Transverse colon (tissue), 4 donors: ENCODE results near the gene SLIT1. TPM values are rescaled to one million over a fixed set of nuclear protein-coding genes. Genes with fewer than 3 reads are reported as not detected.

Experiments used
- DNase-seq: peaks from one replicate; pipeline ENCODE4 v3.0.0-alpha.2; 2019
- H3K27ac ChIP-seq, 4 donors: fragments of 200-600 bp; sonication (generic); 2 replicates each; pipeline ENCODE4 v1.5.1; 2016 to 2018; ENCODE audit warnings: inconsistent platforms in 4 of 4
- H3K27me3 ChIP-seq: fragments of 200-600 bp; sonication (generic); 2 replicates; pipeline ENCODE4 v1.5.1; 2017; ENCODE audit warnings: inconsistent platforms
- H3K36me3 ChIP-seq, 4 donors: fragments of 200-600 bp; sonication (generic); 2 replicates each; pipeline ENCODE4 v1.5.1; 2017 to 2019; ENCODE audit warnings: inconsistent platforms in 4 of 4
- H3K4me1 ChIP-seq, 4 donors: fragments of 200-600 bp; sonication (generic); 2 replicates each; pipeline ENCODE4 v1.5.1; 2017 to 2020; ENCODE audit warnings: inconsistent platforms in 4 of 4
- H3K4me3 ChIP-seq, 4 donors: fragments of 200-600 bp; sonication (generic); 1 replicate in 1 of 4; 2 replicates in 3 of 4; pipeline versions ENCODE4 v1.5.1 to v1.6.1; 2017 to 2019; ENCODE audit warnings: inconsistent platforms in 4 of 4
- H3K9me3 ChIP-seq, 2 donors: fragments of 200-600 bp; sonication (generic); 2 replicates each; pipeline ENCODE4 v1.5.1; 2017 to 2019; ENCODE audit warnings: inconsistent platforms in 2 of 2
- EP300 ChIP-seq: sonication (generic); formaldehyde crosslinking; IDR thresholded peaks from one replicate; pipeline ENCODE4 v1.6.1; 2017; ENCODE audit warnings: antibody characterized with exemption, low read depth
- POLR2A ChIP-seq: fragments of 450-650 bp; IDR thresholded peaks from one replicate; pipeline ENCODE4 v1.6.1; 2016; ENCODE audit warnings: antibody characterized with exemption, mild to moderate bottlenecking, moderate library complexity
- POLR2AphosphoS5 ChIP-seq, 3 donors: sonication (generic); formaldehyde crosslinking; IDR thresholded peaks; one replicate each; pipeline ENCODE4 v1.6.1; 2016; ENCODE audit warnings: antibody characterized with exemption in 3 of 3
- WGBS, 2 donors: methylation state at CpG; one replicate each; pipeline ENCODE4 v1.1.5; 2018; ENCODE audit warnings: low coverage in 1 of 2; 5-methylcytosine and 5-hydroxymethylcytosine counted together
- in situ Hi-C, 4 donors: fragments of 200-750 bp; cut with MboI; loops; one replicate each; pipeline versions ENCODE4 v1.15.0 to v1.15.1; 2017; ENCODE audit warnings: low sequenced_read_pairs in 3 of 4, low pct_ligation_motif_present in 1 of 4, low pct_unique_long_range_greater_than_20kb in 1 of 4
- intact Hi-C: fragments of 100-400 bp; cut with DNase I; formaldehyde crosslinking; loops from one replicate; pipeline ENCODE4 v1.15.1; 2023; ENCODE audit warnings: low total_unique reads
- total RNA-seq, 4 donors: library from RNA; depleted of rRNA; stranded (reverse); fragments of >200 nt; gene quantifications; one replicate each; pipeline ENCODE4 v1.1.0, GENCODE V29; 2016
- TF ChIP-seq, protein P1 (sequence below), 5 experiments: fragments of 200-600 bp in 3 of 5; fragments of 450-650 bp in 2 of 5; sonication (generic) in 3 of 5; IDR thresholded peaks; 1 replicate in 2 of 5; 2 replicates in 3 of 5; pipeline ENCODE4 v1.5.1; 2016 to 2017; ENCODE audit warnings: antibody characterized with exemption in 5 of 5, inconsistent platforms in 3 of 5, mild to moderate bottlenecking in 2 of 5, moderate library complexity in 1 of 5

Gene SLIT1
- total RNA-seq, 4 donors from 2014 or later = 0.27 to 1.9 (median 0.32) TPM; not detected in 1

DNA sequence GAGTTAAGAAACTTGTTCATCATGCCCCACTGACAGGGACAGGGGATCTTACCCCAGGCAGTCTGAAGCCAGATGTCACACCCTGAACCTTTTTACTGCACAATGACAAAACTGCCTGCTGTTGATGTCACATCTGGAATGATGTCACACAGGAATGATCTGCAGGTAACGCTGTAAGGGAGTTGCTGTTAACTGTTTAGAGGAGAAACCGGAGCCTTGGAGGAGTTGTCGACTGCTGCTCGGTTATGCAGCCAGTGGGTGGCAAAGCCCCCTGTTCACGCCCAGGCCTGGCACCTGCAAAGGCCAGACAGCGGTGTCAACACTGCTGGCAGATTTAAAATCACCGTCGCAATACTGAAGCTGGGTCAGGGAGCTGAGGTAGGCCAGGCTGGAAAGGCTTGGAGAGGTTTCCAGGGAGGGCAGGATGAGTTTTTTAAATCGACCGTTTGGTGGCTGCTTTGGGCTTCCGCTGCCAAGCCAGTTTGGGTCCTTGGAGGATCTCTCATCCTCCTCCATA is 10.0 kb upstream of the SLIT1 start:
- peaks cover 0 to 10% (median 8%) of the 10 kb centered on the region in 4 donors for H3K4me1 ChIP-seq
- H3K27ac ChIP-seq = no peak overlapping the region
- no peak for TF ChIP-seq POLR2AphosphoS5 (IDR thresholded peaks at IDR 0.05)
- TF ChIP-seq, protein P1, sequence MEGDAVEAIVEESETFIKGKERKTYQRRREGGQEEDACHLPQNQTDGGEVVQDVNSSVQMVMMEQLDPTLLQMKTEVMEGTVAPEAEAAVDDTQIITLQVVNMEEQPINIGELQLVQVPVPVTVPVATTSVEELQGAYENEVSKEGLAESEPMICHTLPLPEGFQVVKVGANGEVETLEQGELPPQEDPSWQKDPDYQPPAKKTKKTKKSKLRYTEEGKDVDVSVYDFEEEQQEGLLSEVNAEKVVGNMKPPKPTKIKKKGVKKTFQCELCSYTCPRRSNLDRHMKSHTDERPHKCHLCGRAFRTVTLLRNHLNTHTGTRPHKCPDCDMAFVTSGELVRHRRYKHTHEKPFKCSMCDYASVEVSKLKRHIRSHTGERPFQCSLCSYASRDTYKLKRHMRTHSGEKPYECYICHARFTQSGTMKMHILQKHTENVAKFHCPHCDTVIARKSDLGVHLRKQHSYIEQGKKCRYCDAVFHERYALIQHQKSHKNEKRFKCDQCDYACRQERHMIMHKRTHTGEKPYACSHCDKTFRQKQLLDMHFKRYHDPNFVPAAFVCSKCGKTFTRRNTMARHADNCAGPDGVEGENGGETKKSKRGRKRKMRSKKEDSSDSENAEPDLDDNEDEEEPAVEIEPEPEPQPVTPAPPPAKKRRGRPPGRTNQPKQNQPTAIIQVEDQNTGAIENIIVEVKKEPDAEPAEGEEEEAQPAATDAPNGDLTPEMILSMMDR (IDR thresholded peaks at IDR 0.05) = no peak
- no peak for TF ChIP-seq POLR2A
- no peak for TF ChIP-seq EP300
- no peaks in the 10 kb centered on the region for H3K9me3 ChIP-seq
- in situ Hi-C loops = no loop called here
- H3K36me3 ChIP-seq = no peaks in the 10 kb centered on the region
- intact Hi-C loops = no loop called here
- DNase-seq = no peak
- peaks cover 71% of the 10 kb centered on the region for H3K27me3 ChIP-seq
- 23% methylated on average over 11 of the region's 11 CpGs; no CpG with 5 or more reads in 1 of the 2 donors for WGBS, 2 donors
- H3K4me3 ChIP-seq = peak overlapping the region in 3 of 4 donors; percentile 18 to 48 (median 31)

DNA sequence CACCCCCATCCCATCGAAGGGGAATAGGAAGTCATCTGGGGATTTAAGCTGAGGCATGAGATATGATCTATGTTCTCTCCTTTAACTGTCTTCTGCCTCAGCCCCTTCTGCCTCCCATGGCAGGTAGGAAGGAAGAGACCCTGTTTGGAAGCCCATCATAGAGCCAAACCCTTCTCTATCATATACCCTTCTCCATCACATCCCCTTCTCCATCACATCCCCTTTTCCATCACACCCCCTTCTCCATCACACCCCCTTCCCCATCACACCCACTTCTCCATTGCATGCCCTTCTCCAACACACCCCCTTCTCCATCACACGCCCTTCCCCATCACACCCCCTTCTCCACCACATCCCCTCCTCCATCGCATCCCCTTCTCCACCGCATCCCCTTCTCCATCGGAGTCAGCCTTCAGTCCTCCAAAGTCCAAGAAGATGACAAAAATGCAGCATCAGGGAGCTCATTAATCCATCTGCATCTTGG is 7.2 kb upstream of the SLIT1 start:
- H3K4me1 ChIP-seq = peaks cover 0 to 10% (median 8%) of the 10 kb centered on the region in 4 donors
- H3K9me3 ChIP-seq = no peaks in the 10 kb centered on the region
- intact Hi-C loops = no loop called here
- TF ChIP-seq EP300 (no peak), POLR2A (no peak), POLR2AphosphoS5 (IDR thresholded peaks at IDR 0.05) (no peak)
- TF ChIP-seq, protein P1 (IDR thresholded peaks at IDR 0.05) = no peak
- WGBS, 2 donors = 94 to 100% methylated on average over 1 to 5 of the region's 5 CpGs
- peaks cover 76% of the 10 kb centered on the region for H3K27me3 ChIP-seq
- H3K4me3 ChIP-seq = no peak overlapping the region
- no peak for DNase-seq
- in situ Hi-C loops = no loop called here
- H3K27ac ChIP-seq = no peak overlapping the region
- no peaks in the 10 kb centered on the region for H3K36me3 ChIP-seq

DNA sequence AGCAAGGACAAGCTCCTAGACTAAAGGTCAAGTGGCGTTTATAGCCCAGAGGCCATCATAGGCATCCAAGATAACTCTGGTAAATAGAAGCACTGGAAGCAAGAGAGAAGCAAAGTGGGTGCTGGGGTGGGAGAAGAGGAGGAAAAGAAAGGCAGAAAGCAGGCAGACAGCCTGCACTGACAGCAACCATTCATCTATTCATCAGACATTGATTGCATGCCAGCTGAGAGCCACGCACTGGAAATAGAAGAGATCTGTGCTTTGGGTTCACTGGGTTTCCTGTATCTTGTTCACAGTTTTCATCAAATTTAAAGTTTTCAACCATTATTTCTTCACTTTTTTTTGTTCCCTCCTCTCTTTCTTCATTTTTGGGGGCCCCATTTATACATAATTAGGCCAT is 4.7 kb upstream of the SLIT1 start:
- peaks cover 76% of the 10 kb centered on the region for H3K27me3 ChIP-seq
- intact Hi-C loops (no loop called here), in situ Hi-C loops (no loop called here)
- WGBS, 2 donors = 63 to 80% methylated on average over 1 to 2 of the region's 2 CpGs
- no peak overlapping the region for H3K27ac ChIP-seq
- no peak for DNase-seq
- H3K36me3 ChIP-seq = no peaks in the 10 kb centered on the region
- H3K4me1 ChIP-seq = peaks cover 5 to 6% (median 5%) of the 10 kb centered on the region in 4 donors
- no peak overlapping the region for H3K4me3 ChIP-seq
- TF ChIP-seq EP300 (no peak), POLR2AphosphoS5 (IDR thresholded peaks at IDR 0.05) (no peak), POLR2A (no peak)
- TF ChIP-seq, protein P1 (IDR thresholded peaks at IDR 0.05) = no peak
- no peaks in the 10 kb centered on the region for H3K9me3 ChIP-seq

DNA sequence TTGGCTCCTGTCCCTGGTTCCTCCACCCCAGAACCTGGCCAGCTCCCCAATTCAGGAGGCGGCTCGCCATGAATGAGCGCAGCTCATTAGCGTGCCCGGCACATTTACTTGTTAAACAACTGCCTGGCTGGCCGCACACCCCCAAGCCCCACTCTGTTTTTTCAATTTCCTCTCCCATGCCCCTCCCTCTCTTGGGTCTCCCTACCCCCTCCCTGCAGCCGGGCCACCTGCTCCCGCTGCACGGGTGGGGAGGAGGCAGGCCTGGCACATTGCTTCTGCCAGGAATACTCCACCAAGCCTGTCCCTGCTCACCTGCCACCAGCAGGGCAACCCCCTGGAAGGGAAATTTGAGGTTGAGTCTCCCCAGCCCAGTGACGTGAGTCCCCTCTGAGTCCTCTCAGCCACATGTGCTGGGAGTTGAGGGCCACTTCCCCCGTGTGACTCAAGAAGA is 2.5 kb upstream of the SLIT1 start:
- H3K4me1 ChIP-seq = peaks cover 5 to 9% (median 7%) of the 10 kb centered on the region in 4 donors
- WGBS, 2 donors = 47% methylated on average over 10 of the region's 11 CpGs; no CpG with 5 or more reads in 1 of the 2 donors
- no peak for DNase-seq
- H3K27ac ChIP-seq = no peak overlapping the region
- intact Hi-C loops = no loop called here
- no peaks in the 10 kb centered on the region for H3K9me3 ChIP-seq
- in situ Hi-C loops = no loop called here
- no peak for TF ChIP-seq POLR2AphosphoS5 (IDR thresholded peaks at IDR 0.05)
- H3K27me3 ChIP-seq = peaks cover 74% of the 10 kb centered on the region
- H3K4me3 ChIP-seq = no peak overlapping the region
- H3K36me3 ChIP-seq = no peaks in the 10 kb centered on the region

DNA sequence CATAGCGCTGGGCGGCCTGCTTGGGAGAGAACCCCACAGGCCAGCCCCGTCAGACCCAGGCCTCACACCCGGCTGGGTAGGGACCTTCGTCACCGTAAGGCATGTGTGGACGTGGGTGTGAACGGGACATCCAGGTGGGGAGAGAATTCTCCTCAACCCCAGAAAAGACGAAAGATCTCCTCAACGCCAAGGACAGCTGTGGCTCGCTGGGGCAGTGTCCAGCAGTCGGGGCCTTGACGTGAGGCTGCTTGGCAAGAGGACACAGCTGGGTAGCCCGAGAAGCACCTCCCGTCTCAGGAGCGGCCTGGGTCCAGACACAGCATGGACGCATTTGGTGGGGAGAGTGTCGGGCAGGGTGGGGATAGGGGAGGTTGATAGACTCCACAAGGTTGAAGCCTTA is 1.2 kb upstream of the SLIT1 start:
- TF ChIP-seq POLR2A = no peak
- TF ChIP-seq EP300 = no peak
- no peak for TF ChIP-seq POLR2AphosphoS5 (IDR thresholded peaks at IDR 0.05)
- TF ChIP-seq, protein P1 (IDR thresholded peaks at IDR 0.05) = no peak
- WGBS, 2 donors = 95 to 100% methylated on average over 3 to 18 of the region's 18 CpGs
- Histone ChIP-seq H3K4me1 (peaks cover 5 to 9% (median 7%) of the 10 kb centered on the region in 4 donors), H3K36me3 (no peaks in the 10 kb centered on the region), H3K27ac (no peak overlapping the region), H3K4me3 (no peak overlapping the region), H3K9me3 (no peaks in the 10 kb centered on the region), H3K27me3 (peaks cover 78% of the 10 kb centered on the region)
- in situ Hi-C loops = no loop called here
- no peak for DNase-seq
- intact Hi-C loops = no loop called here
